ENCODE measurements around the gene HSD17B4. TPM values are rescaled to one million over a fixed set of nuclear protein-coding genes. Genes with fewer than 3 reads are reported as not detected.

Gene HSD17B4
- total RNA-seq, 2 donors from 2014 or later, result 453 to 480 TPM

DNA sequence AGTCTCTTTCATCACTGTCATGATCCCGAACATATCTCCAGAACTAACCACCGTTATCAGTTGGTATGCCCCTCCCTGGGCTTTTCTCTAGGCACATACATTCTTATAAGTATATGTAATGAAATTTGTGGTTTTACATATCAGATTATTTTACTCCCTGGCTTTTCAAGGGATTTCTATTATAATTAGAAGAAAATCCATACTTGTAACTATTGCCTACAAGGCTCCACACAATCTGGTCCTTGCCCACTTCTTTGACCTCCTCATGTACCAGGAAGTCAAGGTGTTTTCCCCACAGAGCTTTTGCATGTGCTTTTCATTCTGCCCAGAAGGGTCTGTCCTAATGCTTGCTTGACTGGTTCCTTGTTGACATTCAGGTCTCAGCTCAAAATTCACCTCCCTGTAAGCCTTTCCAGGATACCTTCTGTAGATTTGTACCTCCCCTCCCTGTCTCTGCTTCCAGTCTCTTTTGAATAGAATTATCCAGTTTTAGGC is 33.6 kb upstream of the HSD17B4 start:
- DNase-seq, result no peak

DNA sequence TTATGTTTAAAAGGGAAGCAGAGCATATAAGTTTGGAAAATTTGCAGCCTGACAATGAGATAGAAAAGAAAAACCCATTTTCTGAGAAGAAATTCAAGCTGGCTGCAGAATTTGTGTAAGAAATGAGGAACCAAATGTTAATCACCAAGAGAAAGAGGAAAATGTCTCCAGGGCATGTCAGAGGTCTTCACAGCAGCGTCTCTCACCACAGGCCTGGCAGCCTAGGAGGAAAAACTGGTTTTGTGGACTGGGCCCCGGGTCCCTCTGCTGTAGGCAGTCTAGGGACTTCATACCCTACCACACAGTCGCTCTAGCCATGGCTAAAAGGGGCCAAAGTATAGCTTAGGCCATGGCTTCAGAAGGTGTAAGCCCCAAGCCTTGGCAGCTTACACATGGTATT is 32.1 kb upstream of the HSD17B4 start:
- Mint-ChIP-seq H3K27ac (no peak overlapping the region), H3K9me3 (peaks cover 14% of the 10 kb centered on the region)
- 90 to 100% methylated on average over 1 to 3 of the region's 3 CpGs for WGBS, 2 experiments (ENCODE audit: insufficient coverage in 1 of 2, insufficient read length in 1 of 2)

More for the DNA sequence above, 33.6 kb upstream of the HSD17B4 start:
- H3K4me1 Mint-ChIP-seq, result peaks cover 14% of the 10 kb centered on the region
- no peaks in the 10 kb centered on the region for H3K27me3 ChIP-seq (ENCODE audit: control insufficient read depth, insufficient read depth, low read length, poor library complexity, severe bottlenecking)
- no peaks in the 10 kb centered on the region for H3K4me1 ChIP-seq (ENCODE audit: control insufficient read depth, insufficient read depth, low read length)
- H3K4me3 Mint-ChIP-seq, result no peak overlapping the region
- peaks cover 15% of the 10 kb centered on the region for H3K9me3 ChIP-seq (ENCODE audit: control insufficient read depth, low read length)
- TF ChIP-seq CTCF (conservative IDR thresholded peaks at IDR 0.05), result peak; percentile 23
- H3K27ac ChIP-seq (ENCODE audit: low read depth, low read length), result no peak overlapping the region
- peaks cover 27% of the 10 kb centered on the region for H3K9me3 Mint-ChIP-seq
- peaks cover 4% of the 10 kb centered on the region for H3K36me3 Mint-ChIP-seq (ENCODE audit: low read depth)
- H3K27me3 Mint-ChIP-seq (ENCODE audit: insufficient read depth), result peaks cover 2% of the 10 kb centered on the region
- no peak overlapping the region for H3K27ac Mint-ChIP-seq
- WGBS, 2 experiments (ENCODE audit: insufficient coverage in 1 of 2, insufficient read length in 1 of 2), result 100% methylated on average over 1 of the region's 2 CpGs; no CpG with 5 or more reads in 1 of the 2 experiments
- H3K36me3 ChIP-seq (ENCODE audit: control insufficient read depth, insufficient read depth, low read length), result no peaks in the 10 kb centered on the region
- no peak overlapping the region for H3K4me3 ChIP-seq (ENCODE audit: low read length)
- no peak overlapping the region for H3K9ac ChIP-seq (ENCODE audit: extremely low read depth, low read length, poor library complexity, severe bottlenecking)

DNA sequence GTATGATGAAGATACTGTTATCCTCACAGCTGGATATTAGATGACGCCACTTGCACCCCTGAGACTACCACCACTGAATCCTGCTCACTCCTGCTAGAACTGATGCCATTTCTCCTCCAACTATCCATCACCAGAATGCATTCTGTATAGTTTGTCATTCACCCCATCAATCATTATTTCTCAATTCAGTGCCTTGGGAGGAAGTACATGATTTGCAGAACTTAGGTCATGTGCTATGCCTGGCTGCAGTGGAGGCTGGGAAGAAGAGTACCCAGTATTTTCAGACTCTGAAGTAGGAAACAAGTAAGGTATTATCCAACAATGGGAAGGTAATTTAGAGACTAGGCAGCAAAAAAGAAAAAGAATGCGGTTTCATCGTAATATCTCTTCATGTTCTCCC is 26.2 kb upstream of the HSD17B4 start:
- Histone ChIP-seq H3K36me3 (ENCODE audit: control insufficient read depth, insufficient read depth, low read length) (no peaks in the 10 kb centered on the region), H3K27me3 (ENCODE audit: control insufficient read depth, insufficient read depth, low read length, poor library complexity, severe bottlenecking) (no peaks in the 10 kb centered on the region), H3K9ac (ENCODE audit: extremely low read depth, low read length, poor library complexity, severe bottlenecking) (no peak overlapping the region), H3K27ac (ENCODE audit: low read depth, low read length) (no peak overlapping the region), H3K9me3 (ENCODE audit: control insufficient read depth, low read length) (peaks cover 25% of the 10 kb centered on the region), H3K4me3 (ENCODE audit: low read length) (no peak overlapping the region), H3K4me1 (ENCODE audit: control insufficient read depth, insufficient read depth, low read length) (peaks cover 12% of the 10 kb centered on the region)
- Mint-ChIP-seq H3K4me1 (peaks cover 30% of the 10 kb centered on the region), H3K27ac (peak overlapping the region; percentile 2), H3K9me3 (peaks cover 27% of the 10 kb centered on the region), H3K27me3 (ENCODE audit: insufficient read depth) (no peaks in the 10 kb centered on the region), H3K36me3 (ENCODE audit: low read depth) (no peaks in the 10 kb centered on the region), H3K4me3 (no peak overlapping the region)
- WGBS, 2 experiments (ENCODE audit: insufficient coverage in 1 of 2, insufficient read length in 1 of 2), result 87 to 97% methylated on average over 2 to 3 of the region's 3 CpGs
- no peak for TF ChIP-seq CTCF (conservative IDR thresholded peaks at IDR 0.05)
- no peak for DNase-seq

More for the DNA sequence above, 32.1 kb upstream of the HSD17B4 start:
- no peak for TF ChIP-seq CTCF (conservative IDR thresholded peaks at IDR 0.05)
- H3K9me3 ChIP-seq (ENCODE audit: control insufficient read depth, low read length), result peaks cover 10% of the 10 kb centered on the region
- H3K27me3 Mint-ChIP-seq (ENCODE audit: insufficient read depth), result peaks cover 2% of the 10 kb centered on the region
- no peaks in the 10 kb centered on the region for H3K36me3 ChIP-seq (ENCODE audit: control insufficient read depth, insufficient read depth, low read length)
- H3K27ac ChIP-seq (ENCODE audit: low read depth, low read length), result no peak overlapping the region
- H3K4me3 ChIP-seq (ENCODE audit: low read length), result no peak overlapping the region
- DNase-seq, result no peak
- H3K27me3 ChIP-seq (ENCODE audit: control insufficient read depth, insufficient read depth, low read length, poor library complexity, severe bottlenecking), result no peaks in the 10 kb centered on the region
- H3K9ac ChIP-seq (ENCODE audit: extremely low read depth, low read length, poor library complexity, severe bottlenecking), result no peak overlapping the region
- H3K4me1 ChIP-seq (ENCODE audit: control insufficient read depth, insufficient read depth, low read length), result peaks cover under 1% of the 10 kb centered on the region
- no peaks in the 10 kb centered on the region for H3K36me3 Mint-ChIP-seq (ENCODE audit: low read depth)
- no peak overlapping the region for H3K4me3 Mint-ChIP-seq
- peaks cover 14% of the 10 kb centered on the region for H3K4me1 Mint-ChIP-seq

All from endodermal cell (in vitro differentiated cells).